GM19397 (cell line): Measurements from ENCODE around the gene CEP170.
A peak's percentile ranks its signal among the peaks of the same experiment; 100 is the strongest.

Experiments used
- ATAC-seq: cut with Tn5 transposase; IDR thresholded peaks from one replicate; pipeline ENCODE4 v1.9.1; 2021; ENCODE audit warnings: mild to moderate bottlenecking, moderate library complexity; ENCODE audit not compliant: unreplicated experiment

CEP170 gene

GRCh38 chr1:243268751-243269460 lies 13.8 kb upstream of the CEP170 start:
- peak; percentile 19 for ATAC-seq

GRCh38 chr1:243267914-243268653 lies 13.0 kb upstream of the CEP170 start:
- no peak for ATAC-seq

- no peak for ATAC-seq
Observed at GRCh38 chr1:243267471-243267880, 12.4 kb upstream of the CEP170 start.

GRCh38 chr1:243266231-243266630 lies 11.2 kb upstream of the CEP170 start:
- no peak for ATAC-seq

GRCh38 chr1:243264717-243265116 lies 9.6 kb upstream of the CEP170 start:
- no peak for ATAC-seq

GRCh38 chr1:243261390-243261789 lies 6.3 kb upstream of the CEP170 start:
- ATAC-seq = no peak

GRCh38 chr1:243260221-243260880 lies 5.3 kb upstream of the CEP170 start:
- no peak for ATAC-seq

GRCh38 chr1:243258731-243259130 lies 3.6 kb upstream of the CEP170 start:
- no peak for ATAC-seq

GRCh38 chr1:243257189-243257588 lies 2.1 kb upstream of the CEP170 start:
- ATAC-seq = no peak

- ATAC-seq = no peak
Observed at GRCh38 chr1:243256590-243256989, 1.5 kb upstream of the CEP170 start.

GRCh38 chr1:243255791-243256512 lies 871 bp upstream of the CEP170 start, which contains the start of gene SDCCAG8:
Gene SDCCAG8 (plus strand): TSS chr1:243256041. CDS start chr1:243256174, 133 bp downstream.
- peak; percentile 71 for ATAC-seq

- ATAC-seq = peak; percentile 7
Observed at GRCh38 chr1:243254233-243254926, 701 bp downstream of the CEP170 start.

GRCh38 chr1:243253926-243254232 lies 1.2 kb downstream of the CEP170 start:
- no peak for ATAC-seq

- no peak for ATAC-seq
Observed at GRCh38 chr1:243253211-243253925, 1.7 kb downstream of the CEP170 start.

- no peak for ATAC-seq
Observed at GRCh38 chr1:243251539-243251938, 3.5 kb downstream of the CEP170 start.

GRCh38 chr1:243250102-243250501 lies 5.0 kb downstream of the CEP170 start:
- ATAC-seq = no peak

GRCh38 chr1:243249214-243249613 lies 5.9 kb downstream of the CEP170 start:
- ATAC-seq = no peak

- no peak for ATAC-seq
Observed at GRCh38 chr1:243247901-243248300, 7.2 kb downstream of the CEP170 start.

- ATAC-seq = no peak
Observed at GRCh38 chr1:243246916-243247315, 8.2 kb downstream of the CEP170 start.

- ATAC-seq = no peak
Observed at GRCh38 chr1:243244432-243244841, 10.6 kb downstream of the CEP170 start.
